Central memory CD8-positive, alpha-beta T cell (primary cell): ENCODE measurements around the gene NID2.

ENCODE experiments used
- ATAC-seq: fragments of 150-1000 bp; cut with Tn5 transposase; replicated peaks from 2 replicates; pipeline ENCODE4 v1.10.0; 2022; ENCODE audit warnings: mild to moderate bottlenecking, moderate FRiP score, moderate number of reproducible peaks; ENCODE audit not compliant: poor library complexity, severe bottlenecking; ENCODE audit errors: extremely low read depth
- DNase-seq, 2 donors: peaks; one replicate each; pipeline ENCODE4 v3.0.0; 2021; ENCODE audit warnings: low spot score in 2 of 2
- H3K27ac Mint-ChIP-seq: one replicate; pipeline ENCODE4 v1.8.0; 2022; ENCODE audit warnings: low read depth, mild to moderate bottlenecking, moderate library complexity, mixed read lengths
- H3K27me3 Mint-ChIP-seq: one replicate; pipeline ENCODE4 v1.8.0; 2022; ENCODE audit warnings: mixed read lengths
- H3K36me3 Mint-ChIP-seq: one replicate; pipeline ENCODE4 v1.8.0; 2022; ENCODE audit warnings: mild to moderate bottlenecking, moderate library complexity, mixed read lengths; ENCODE audit not compliant: insufficient read depth
- H3K4me1 Mint-ChIP-seq: one replicate; pipeline ENCODE4 v1.8.0; 2022; ENCODE audit warnings: mixed read lengths
- H3K4me3 Mint-ChIP-seq: one replicate; pipeline ENCODE4 v1.8.0; 2022; ENCODE audit warnings: mild to moderate bottlenecking, moderate library complexity, mixed read lengths
- H3K9me3 Mint-ChIP-seq: one replicate; pipeline ENCODE4 v1.8.0; 2022; ENCODE audit warnings: mixed read lengths

Gene NID2

GRCh38 chr14:52008136-52008535, 60.7 kb downstream of the NID2 start:
- Mint-ChIP-seq H3K36me3 (peaks cover 34% of the 10 kb centered on the region), H3K9me3 (no peaks in the 10 kb centered on the region), H3K27me3 (no peaks in the 10 kb centered on the region), H3K27ac (no peak overlapping the region), H3K4me3 (no peak overlapping the region), H3K4me1 (no peaks in the 10 kb centered on the region)
- ATAC-seq (no peak), DNase-seq (no peak)

GRCh38 chr14:52007637-52008036, 61.2 kb downstream of the NID2 start:
- Mint-ChIP-seq H3K4me3 (no peak overlapping the region), H3K36me3 (peaks cover 34% of the 10 kb centered on the region), H3K27ac (no peak overlapping the region), H3K9me3 (no peaks in the 10 kb centered on the region), H3K27me3 (no peaks in the 10 kb centered on the region), H3K4me1 (no peaks in the 10 kb centered on the region)
- DNase-seq (no peak), ATAC-seq (no peak)

GRCh38 chr14:52007211-52007610, 61.6 kb downstream of the NID2 start:
- no peak overlapping the region for H3K4me3 Mint-ChIP-seq
- H3K27me3 Mint-ChIP-seq = no peaks in the 10 kb centered on the region
- no peak for ATAC-seq
- H3K4me1 Mint-ChIP-seq = no peaks in the 10 kb centered on the region
- DNase-seq = no peak
- no peaks in the 10 kb centered on the region for H3K9me3 Mint-ChIP-seq
- peaks cover 36% of the 10 kb centered on the region for H3K36me3 Mint-ChIP-seq
- H3K27ac Mint-ChIP-seq = no peak overlapping the region

- no peak for DNase-seq
- no peaks in the 10 kb centered on the region for H3K9me3 Mint-ChIP-seq
- no peaks in the 10 kb centered on the region for H3K4me1 Mint-ChIP-seq
- peaks cover 44% of the 10 kb centered on the region for H3K36me3 Mint-ChIP-seq
- H3K27ac Mint-ChIP-seq = no peak overlapping the region
- H3K4me3 Mint-ChIP-seq = no peak overlapping the region
- no peaks in the 10 kb centered on the region for H3K27me3 Mint-ChIP-seq
- ATAC-seq = no peak
These were observed 62.5 kb downstream of the NID2 start for GRCh38 chr14:52006361-52006760.

- no peaks in the 10 kb centered on the region for H3K9me3 Mint-ChIP-seq
- no peaks in the 10 kb centered on the region for H3K4me1 Mint-ChIP-seq
- H3K36me3 Mint-ChIP-seq = peaks cover 45% of the 10 kb centered on the region
- no peaks in the 10 kb centered on the region for H3K27me3 Mint-ChIP-seq
- no peak overlapping the region for H3K4me3 Mint-ChIP-seq
- DNase-seq = no peak
- H3K27ac Mint-ChIP-seq = no peak overlapping the region
- ATAC-seq = no peak
These were observed 63.2 kb downstream of the NID2 start for GRCh38 chr14:52005625-52006024.

- Mint-ChIP-seq H3K27ac (no peak overlapping the region), H3K4me1 (no peaks in the 10 kb centered on the region), H3K36me3 (peaks cover 50% of the 10 kb centered on the region), H3K9me3 (no peaks in the 10 kb centered on the region), H3K27me3 (no peaks in the 10 kb centered on the region), H3K4me3 (no peak overlapping the region)
- no peak for ATAC-seq
- no peak for DNase-seq
These were observed 65.5 kb downstream of the NID2 start for GRCh38 chr14:52003324-52003723.

GRCh38 chr14:52002542-52002941, 66.3 kb downstream of the NID2 start:
- H3K36me3 Mint-ChIP-seq = peaks cover 53% of the 10 kb centered on the region
- no peak for ATAC-seq
- H3K9me3 Mint-ChIP-seq = no peaks in the 10 kb centered on the region
- no peaks in the 10 kb centered on the region for H3K27me3 Mint-ChIP-seq
- no peaks in the 10 kb centered on the region for H3K4me1 Mint-ChIP-seq
- no peak for DNase-seq
- H3K27ac Mint-ChIP-seq = no peak overlapping the region
- no peak overlapping the region for H3K4me3 Mint-ChIP-seq

GRCh38 chr14:52000696-52001095, 68.2 kb downstream of the NID2 start:
- H3K36me3 Mint-ChIP-seq = peaks cover 52% of the 10 kb centered on the region
- H3K9me3 Mint-ChIP-seq = no peaks in the 10 kb centered on the region
- no peak overlapping the region for H3K4me3 Mint-ChIP-seq
- ATAC-seq (no peak), DNase-seq (no peak)
- no peak overlapping the region for H3K27ac Mint-ChIP-seq
- peaks cover 9% of the 10 kb centered on the region for H3K4me1 Mint-ChIP-seq
- no peaks in the 10 kb centered on the region for H3K27me3 Mint-ChIP-seq

GRCh38 chr14:52000019-52000582, 68.8 kb downstream of the NID2 start:
- ATAC-seq = no peak
- DNase-seq = no peak
- Mint-ChIP-seq H3K36me3 (peaks cover 50% of the 10 kb centered on the region), H3K4me1 (peaks cover 9% of the 10 kb centered on the region), H3K27me3 (no peaks in the 10 kb centered on the region), H3K27ac (no peak overlapping the region), H3K4me3 (no peak overlapping the region), H3K9me3 (no peaks in the 10 kb centered on the region)

- H3K4me3 Mint-ChIP-seq = no peak overlapping the region
- DNase-seq = no peak
- H3K27ac Mint-ChIP-seq = no peak overlapping the region
- H3K4me1 Mint-ChIP-seq = peaks cover 18% of the 10 kb centered on the region
- H3K27me3 Mint-ChIP-seq = no peaks in the 10 kb centered on the region
- H3K9me3 Mint-ChIP-seq = no peaks in the 10 kb centered on the region
- peaks cover 47% of the 10 kb centered on the region for H3K36me3 Mint-ChIP-seq
- ATAC-seq = no peak
These were observed 69.8 kb downstream of the NID2 start for GRCh38 chr14:51999084-51999483.

GRCh38 chr14:51998348-51998747, 70.5 kb downstream of the NID2 start:
- peaks cover 44% of the 10 kb centered on the region for H3K36me3 Mint-ChIP-seq
- H3K9me3 Mint-ChIP-seq = no peaks in the 10 kb centered on the region
- no peaks in the 10 kb centered on the region for H3K27me3 Mint-ChIP-seq
- ATAC-seq (no peak), DNase-seq (no peak)
- H3K4me3 Mint-ChIP-seq = no peak overlapping the region
- H3K4me1 Mint-ChIP-seq = peaks cover 23% of the 10 kb centered on the region
- H3K27ac Mint-ChIP-seq = no peak overlapping the region

- DNase-seq (no peak), ATAC-seq (no peak)
- Mint-ChIP-seq H3K27ac (peak overlapping the region; percentile 57), H3K4me3 (no peak overlapping the region), H3K36me3 (peaks cover 48% of the 10 kb centered on the region), H3K4me1 (peaks cover 27% of the 10 kb centered on the region), H3K27me3 (no peaks in the 10 kb centered on the region), H3K9me3 (no peaks in the 10 kb centered on the region)
These were observed 72.6 kb downstream of the NID2 start for GRCh38 chr14:51996148-51996746.

GRCh38 chr14:51993285-51993920, 75.5 kb downstream of the NID2 start:
- DNase-seq (no peak), ATAC-seq (no peak)
- H3K4me3 Mint-ChIP-seq = no peak overlapping the region
- no peaks in the 10 kb centered on the region for H3K27me3 Mint-ChIP-seq
- no peak overlapping the region for H3K27ac Mint-ChIP-seq
- no peaks in the 10 kb centered on the region for H3K9me3 Mint-ChIP-seq
- H3K36me3 Mint-ChIP-seq = peaks cover 36% of the 10 kb centered on the region
- peaks cover 43% of the 10 kb centered on the region for H3K4me1 Mint-ChIP-seq
